Hippocampal formation (tissue), 2 donors: ENCODE data around the gene EFCAB11.

Experiments
- DNase-seq, 2 donors: peaks; one replicate each; lab custom pipeline; 2025; lab: John Stamatoyannopoulos, UW

Gene EFCAB11

GRCh38 chr14:89767131-89767530 lies 187.4 kb downstream of the EFCAB11 start:
- DNase-seq = no peak

- no peak for DNase-seq
These were observed 189.2 kb downstream of the EFCAB11 start for GRCh38 chr14:89765346-89765745.

- no peak for DNase-seq
These were observed 194.4 kb downstream of the EFCAB11 start for GRCh38 chr14:89760086-89760485.

- DNase-seq = no peak
These were observed 197.1 kb downstream of the EFCAB11 start for GRCh38 chr14:89757313-89757939.

- no peak for DNase-seq
These were observed 198.7 kb downstream of the EFCAB11 start for GRCh38 chr14:89755816-89756215.

GRCh38 chr14:89753828-89754412 lies 200.6 kb downstream of the EFCAB11 start:
- no peak for DNase-seq

- DNase-seq = no peak
These were observed 203.6 kb downstream of the EFCAB11 start for GRCh38 chr14:89750908-89751392.

- no peak for DNase-seq
These were observed 204.2 kb downstream of the EFCAB11 start for GRCh38 chr14:89750281-89750755.

- DNase-seq = no peak
These were observed 206.5 kb downstream of the EFCAB11 start for GRCh38 chr14:89748004-89748403.

GRCh38 chr14:89747126-89747525 lies 207.4 kb downstream of the EFCAB11 start:
- no peak for DNase-seq

GRCh38 chr14:89746654-89747053 lies 207.9 kb downstream of the EFCAB11 start:
- DNase-seq = no peak

- no peak for DNase-seq
These were observed 208.4 kb downstream of the EFCAB11 start for GRCh38 chr14:89746135-89746534.
